Stimulated activated naive CD8-positive, alpha-beta T cell treated with anti-CD3 and anti-CD28 coated beads, Interleukin-15, amount 100 ng/mL, for 72 hours (primary cell): ENCODE data around the gene INPP4A.

Experiments used
- ATAC-seq: fragments of 150-1000 bp; cut with Tn5 transposase; 2 replicates; pipeline ENCODE4 v1.10.0; 2021; ENCODE audit warnings: mild to moderate bottlenecking, moderate library complexity
- DNase-seq, 2 donors: peaks; one replicate each; pipeline ENCODE4 v3.0.0; 2021 to 2022
- H3K27ac Mint-ChIP-seq, 2 donors: one replicate each; pipeline ENCODE4 v1.8.0; 2022; ENCODE audit warnings: mild to moderate bottlenecking in 2 of 2, mixed read lengths in 2 of 2, moderate library complexity in 2 of 2
- H3K27me3 Mint-ChIP-seq: one replicate; pipeline ENCODE4 v1.8.0; 2022; ENCODE audit warnings: mixed read lengths
- H3K4me1 Mint-ChIP-seq: one replicate; pipeline ENCODE4 v1.8.0; 2022; ENCODE audit warnings: mild to moderate bottlenecking, mixed read lengths
- H3K4me3 Mint-ChIP-seq, 2 donors: one replicate each; pipeline ENCODE4 v1.8.0; 2022; ENCODE audit warnings: mild to moderate bottlenecking in 2 of 2, mixed read lengths in 2 of 2, moderate library complexity in 1 of 2
- H3K9me3 Mint-ChIP-seq, 2 donors: one replicate each; pipeline ENCODE4 v1.8.0; 2022; ENCODE audit warnings: mixed read lengths in 2 of 2

INPP4A gene

DNA sequence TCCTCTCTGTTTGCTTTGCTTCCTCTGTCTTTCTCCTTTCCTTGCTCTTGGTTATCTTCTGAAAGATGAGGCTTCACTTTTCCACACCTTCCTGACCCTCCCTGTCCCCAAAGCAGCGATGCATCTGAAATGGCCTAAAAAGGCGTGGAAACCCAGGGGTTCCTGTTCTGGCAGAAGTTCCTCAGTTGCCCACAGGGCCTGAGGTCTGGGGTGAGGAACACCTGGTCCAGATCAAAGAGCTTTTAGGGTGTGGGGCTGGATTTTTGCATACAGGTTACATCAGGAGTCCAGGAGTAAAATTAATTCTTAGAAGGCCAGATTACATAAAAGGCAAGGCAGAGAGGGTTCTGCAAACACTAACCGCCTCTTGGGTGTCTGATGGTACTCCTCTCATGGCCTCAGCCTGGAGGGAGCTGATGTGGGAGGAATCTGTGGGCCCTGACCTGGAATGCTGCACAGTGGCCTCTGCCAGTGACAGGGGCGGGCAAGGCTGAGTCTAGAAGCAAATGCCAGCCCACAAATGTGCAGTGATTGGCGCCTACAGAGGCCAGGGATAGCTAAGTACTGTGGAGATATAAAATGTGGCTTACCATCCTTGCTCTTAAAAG is 41.8 kb downstream of the INPP4A start:
- peak overlapping the region in 1 of 2 donors; percentile 27 for H3K27ac Mint-ChIP-seq
- H3K4me3 Mint-ChIP-seq: peak overlapping the region in 1 of 2 donors; percentile 8
- no peak for ATAC-seq

GRCh38 chr2:98487101-98487805 is 42.6 kb downstream of the INPP4A start:
- peaks cover 89% of the 10 kb centered on the region for H3K4me1 Mint-ChIP-seq
- H3K9me3 Mint-ChIP-seq: no peaks in the 10 kb centered on the region
- no peak overlapping the region for H3K27ac Mint-ChIP-seq
- H3K27me3 Mint-ChIP-seq: no peaks in the 10 kb centered on the region
- H3K4me3 Mint-ChIP-seq: no peak overlapping the region
- no peak for ATAC-seq
- no peak for DNase-seq

More for the DNA sequence above, 41.8 kb downstream of the INPP4A start:
- no peaks in the 10 kb centered on the region for H3K27me3 Mint-ChIP-seq
- H3K9me3 Mint-ChIP-seq: no peaks in the 10 kb centered on the region
- DNase-seq: no peak
- peaks cover 92% of the 10 kb centered on the region for H3K4me1 Mint-ChIP-seq

DNA sequence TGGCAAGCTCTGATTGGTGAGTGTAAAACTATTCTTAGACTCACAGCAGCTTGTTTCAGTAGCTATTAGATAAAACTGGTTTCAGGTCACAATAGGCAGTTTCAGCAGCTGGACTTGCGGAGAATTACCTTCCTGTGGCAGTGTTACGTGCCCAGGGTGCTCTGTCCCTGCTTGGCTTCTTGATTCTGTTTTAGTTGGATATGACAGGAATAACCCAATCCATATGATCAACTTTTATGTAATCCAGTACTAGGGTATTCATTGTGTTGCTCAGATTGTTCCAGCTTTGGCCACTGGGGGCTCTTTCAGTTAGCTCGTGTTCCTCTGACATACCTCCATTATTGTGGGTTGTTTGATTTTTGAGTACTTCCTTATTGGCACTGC is 43.1 kb downstream of the INPP4A start:
- peaks cover 90% of the 10 kb centered on the region for H3K4me1 Mint-ChIP-seq
- no peak overlapping the region for H3K27ac Mint-ChIP-seq
- DNase-seq: no peak
- no peaks in the 10 kb centered on the region for H3K27me3 Mint-ChIP-seq
- no peaks in the 10 kb centered on the region for H3K9me3 Mint-ChIP-seq
- no peak overlapping the region for H3K4me3 Mint-ChIP-seq
- peak; percentile 62 for ATAC-seq

- no peak for DNase-seq
- Mint-ChIP-seq H3K9me3 (no peaks in the 10 kb centered on the region), H3K4me1 (peaks cover 90% of the 10 kb centered on the region), H3K27me3 (no peaks in the 10 kb centered on the region), H3K4me3 (no peak overlapping the region), H3K27ac (no peak overlapping the region)
- ATAC-seq: no peak
Measured at GRCh38 chr2:98488252-98488651, 43.6 kb downstream of the INPP4A start.

GRCh38 chr2:98489486-98489885 is 44.8 kb downstream of the INPP4A start:
- peaks cover 3 to 5% of the 10 kb centered on the region in 2 donors for H3K9me3 Mint-ChIP-seq
- H3K27ac Mint-ChIP-seq: peak overlapping the region in 1 of 2 donors; percentile 16
- H3K27me3 Mint-ChIP-seq: no peaks in the 10 kb centered on the region
- DNase-seq (no peak), ATAC-seq (no peak)
- no peak overlapping the region for H3K4me3 Mint-ChIP-seq
- peaks cover 78% of the 10 kb centered on the region for H3K4me1 Mint-ChIP-seq

DNA sequence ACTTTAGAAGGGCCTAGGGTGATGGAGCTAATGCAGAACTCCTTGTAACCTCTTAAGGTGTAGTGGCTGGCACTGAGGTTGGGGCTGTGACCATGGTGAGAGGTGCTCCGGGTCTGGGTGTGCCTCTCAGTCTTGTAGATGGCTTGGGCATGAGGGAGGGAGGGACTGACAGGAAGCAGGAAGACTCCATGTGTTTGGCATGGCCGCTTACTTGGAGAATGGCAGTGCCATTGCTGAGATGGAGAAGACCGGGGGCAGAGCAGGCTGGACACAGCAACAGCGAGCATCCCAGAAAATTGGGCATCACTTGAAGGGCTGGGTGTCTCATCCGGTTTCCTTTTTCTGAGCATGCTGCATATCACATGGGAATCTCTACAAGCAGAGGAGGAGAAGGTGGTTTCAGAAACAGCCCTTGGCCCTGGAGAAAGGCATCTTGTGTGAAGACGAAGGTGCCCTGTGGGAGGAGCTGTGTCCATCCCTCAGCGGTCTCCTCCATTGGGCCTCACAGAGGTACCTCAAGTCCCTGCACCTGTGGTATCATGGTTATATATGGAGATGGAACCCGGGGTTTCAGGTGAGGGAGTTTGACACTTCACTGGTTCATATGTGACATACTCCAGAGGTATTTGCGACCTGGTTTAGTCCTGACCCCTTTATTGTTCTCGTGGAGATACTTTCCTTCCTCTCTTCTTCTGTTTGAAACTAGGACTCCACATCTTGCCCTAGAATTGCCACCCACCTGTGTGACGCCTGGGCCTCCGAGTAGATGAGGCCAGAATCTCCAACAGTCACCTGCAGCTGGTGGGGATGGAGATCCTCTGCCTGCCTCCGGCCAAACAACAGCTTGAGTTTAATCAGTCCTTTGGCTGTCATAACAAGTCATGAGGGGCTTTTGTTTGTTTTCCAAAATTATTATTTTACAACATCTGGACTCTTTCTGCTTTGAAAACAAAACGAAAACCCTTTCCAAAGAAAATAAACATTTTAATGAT is 45.6 kb downstream of the INPP4A start:
- no peak overlapping the region for H3K27ac Mint-ChIP-seq
- no peaks in the 10 kb centered on the region for H3K27me3 Mint-ChIP-seq
- ATAC-seq (no peak), DNase-seq (no peak)
- H3K4me3 Mint-ChIP-seq: no peak overlapping the region
- peaks cover 7 to 12% of the 10 kb centered on the region in 2 donors for H3K9me3 Mint-ChIP-seq
- peaks cover 70% of the 10 kb centered on the region for H3K4me1 Mint-ChIP-seq

GRCh38 chr2:98492441-98492840 is 47.8 kb downstream of the INPP4A start:
- no peaks in the 10 kb centered on the region for H3K27me3 Mint-ChIP-seq
- ATAC-seq (no peak), DNase-seq (no peak)
- H3K4me1 Mint-ChIP-seq: peaks cover 58% of the 10 kb centered on the region
- peaks cover 23 to 33% of the 10 kb centered on the region in 2 donors for H3K9me3 Mint-ChIP-seq
- H3K4me3 Mint-ChIP-seq: no peak overlapping the region
- peak overlapping the region in 1 of 2 donors; percentile 75 for H3K27ac Mint-ChIP-seq

DNA sequence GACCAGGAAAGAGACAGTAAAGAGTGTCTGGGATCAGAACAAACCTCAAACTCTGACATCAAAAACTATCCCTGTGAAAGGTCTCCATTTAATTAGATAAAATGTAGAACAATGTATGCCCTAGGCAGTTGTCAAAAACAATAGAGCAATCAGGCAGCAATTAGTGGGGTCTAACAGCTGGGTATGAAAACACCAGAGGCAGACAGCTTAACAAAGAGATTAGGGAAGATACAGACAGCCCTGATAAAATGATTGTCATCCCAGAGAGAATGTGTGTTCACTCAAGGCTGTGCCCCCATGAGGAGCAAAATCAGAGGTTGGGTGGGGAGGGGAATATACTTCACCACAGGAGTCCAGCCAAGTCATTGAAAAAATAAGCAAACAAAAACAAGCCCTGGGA is 50.0 kb downstream of the INPP4A start:
- H3K4me1 Mint-ChIP-seq: peaks cover 59% of the 10 kb centered on the region
- ATAC-seq: no peak

DNA sequence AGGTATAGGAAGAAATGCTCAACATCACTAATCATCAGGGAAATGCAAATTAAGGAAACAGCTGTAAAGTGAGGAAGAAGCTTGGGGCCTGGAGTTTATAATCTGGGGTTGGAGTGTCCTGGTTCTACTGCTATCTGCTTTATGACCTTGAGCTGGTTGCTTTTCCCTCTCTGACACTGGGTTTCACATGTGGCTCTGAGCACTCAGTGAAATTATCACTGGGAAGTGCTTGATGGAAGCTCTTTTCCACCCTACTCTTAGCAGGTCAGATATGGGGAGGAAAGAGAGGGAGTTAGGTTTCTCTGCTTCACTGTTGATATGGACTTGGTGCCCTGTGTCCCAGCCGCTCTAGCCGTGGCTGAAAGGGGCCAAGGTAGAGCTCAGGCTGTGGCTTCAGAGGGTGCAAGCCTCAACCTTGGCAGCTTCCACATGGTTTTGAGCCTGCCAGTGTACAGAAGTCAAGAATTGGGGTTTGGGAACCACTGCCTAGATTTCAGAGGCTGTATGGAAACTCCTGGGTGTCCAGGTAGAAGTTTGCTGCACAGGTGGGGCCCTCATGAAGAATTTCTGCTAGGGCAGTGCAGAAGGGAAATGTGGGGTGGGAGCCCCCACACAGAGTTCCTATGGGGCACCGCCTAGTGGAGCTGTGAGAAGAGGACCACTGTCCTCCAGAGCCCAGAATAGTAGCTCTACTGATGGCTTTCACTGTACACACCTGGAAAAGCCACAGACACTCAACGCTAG is 52.3 kb downstream of the INPP4A start:
- DNase-seq: no peak
- H3K4me3 Mint-ChIP-seq: no peak overlapping the region
- H3K27me3 Mint-ChIP-seq: no peaks in the 10 kb centered on the region
- no peak for ATAC-seq
- H3K9me3 Mint-ChIP-seq: peaks cover 26 to 40% of the 10 kb centered on the region in 2 donors
- no peak overlapping the region for H3K27ac Mint-ChIP-seq
- H3K4me1 Mint-ChIP-seq: peaks cover 62% of the 10 kb centered on the region

More for the DNA sequence above, 50.0 kb downstream of the INPP4A start:
- H3K27me3 Mint-ChIP-seq: no peaks in the 10 kb centered on the region
- no peak for DNase-seq
- no peak overlapping the region for H3K27ac Mint-ChIP-seq
- H3K9me3 Mint-ChIP-seq: peaks cover 26 to 40% of the 10 kb centered on the region in 2 donors
- H3K4me3 Mint-ChIP-seq: no peak overlapping the region

GRCh38 chr2:98498703-98499440 is 54.2 kb downstream of the INPP4A start:
- ATAC-seq (no peak), DNase-seq (no peak)
- no peak overlapping the region for H3K4me3 Mint-ChIP-seq
- H3K9me3 Mint-ChIP-seq: peaks cover 26 to 40% of the 10 kb centered on the region in 2 donors
- H3K4me1 Mint-ChIP-seq: peaks cover 68% of the 10 kb centered on the region
- no peak overlapping the region for H3K27ac Mint-ChIP-seq
- H3K27me3 Mint-ChIP-seq: no peaks in the 10 kb centered on the region

DNA sequence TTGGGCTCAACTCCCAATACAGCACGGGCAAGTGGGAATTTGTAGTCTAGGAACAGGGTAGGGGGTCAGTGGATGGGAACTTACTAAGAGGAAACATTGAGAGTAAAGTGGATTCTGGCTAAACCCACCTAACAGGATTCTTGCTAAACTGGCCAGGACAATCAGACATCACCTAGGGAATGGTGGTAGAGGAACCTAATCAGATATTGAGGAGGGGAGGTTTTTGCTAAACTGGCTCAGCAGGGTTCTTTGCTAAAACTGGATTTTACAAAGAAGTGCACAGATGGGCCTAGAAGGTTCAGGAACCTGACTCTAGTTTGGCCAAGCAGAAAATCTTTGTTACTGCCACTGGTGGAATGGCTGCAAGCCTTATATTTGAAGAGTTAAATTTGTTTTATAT is 55.9 kb downstream of the INPP4A start:
- ATAC-seq: no peak
- DNase-seq: no peak
- Mint-ChIP-seq H3K4me1 (peaks cover 85% of the 10 kb centered on the region), H3K27me3 (no peaks in the 10 kb centered on the region), H3K27ac (peak overlapping the region in 1 of 2 donors; percentile 27), H3K4me3 (no peak overlapping the region), H3K9me3 (peaks cover 15 to 26% of the 10 kb centered on the region in 2 donors)

DNA sequence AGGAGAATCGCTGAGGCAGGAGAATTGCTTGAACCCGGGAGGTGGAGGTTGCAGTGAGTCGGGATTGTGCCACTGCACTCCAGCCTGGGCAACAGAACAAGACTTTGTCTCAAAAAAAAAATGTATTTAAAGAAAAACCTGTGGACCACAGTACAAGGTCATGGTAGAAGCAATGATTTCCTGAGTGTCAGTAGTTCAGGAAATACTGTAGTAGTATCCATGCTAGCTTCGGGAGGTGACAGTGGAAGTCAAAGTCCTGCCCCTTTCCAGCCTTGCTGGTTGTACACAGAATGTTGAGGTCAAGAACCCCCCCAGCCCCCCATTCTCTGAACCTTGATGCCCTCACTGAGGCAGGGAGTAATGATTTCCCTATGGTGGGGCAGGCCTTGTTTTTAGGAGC is 56.6 kb downstream of the INPP4A start:
- DNase-seq (no peak), ATAC-seq (no peak)
- Mint-ChIP-seq H3K4me1 (peaks cover 91% of the 10 kb centered on the region), H3K27ac (peak overlapping the region in 1 of 2 donors; percentile 48), H3K4me3 (no peak overlapping the region), H3K9me3 (peaks cover 11 to 20% of the 10 kb centered on the region in 2 donors), H3K27me3 (no peaks in the 10 kb centered on the region)

- Mint-ChIP-seq H3K4me1 (peaks cover 92% of the 10 kb centered on the region), H3K9me3 (peaks cover 5 to 13% of the 10 kb centered on the region in 2 donors), H3K4me3 (no peak overlapping the region), H3K27me3 (no peaks in the 10 kb centered on the region), H3K27ac (no peak overlapping the region)
- ATAC-seq (no peak), DNase-seq (no peak)
Measured at GRCh38 chr2:98501876-98502275, 57.2 kb downstream of the INPP4A start.

GRCh38 chr2:98502556-98503335 is 58.1 kb downstream of the INPP4A start:
- Mint-ChIP-seq H3K4me3 (no peak overlapping the region), H3K4me1 (peaks cover 93% of the 10 kb centered on the region), H3K27ac (no peak overlapping the region), H3K9me3 (peaks cover 0 to 5% of the 10 kb centered on the region in 2 donors), H3K27me3 (no peaks in the 10 kb centered on the region)
- DNase-seq (no peak), ATAC-seq (no peak)
